DND-41 (cell line): ENCODE data around the gene PDZRN4.

ENCODE experiments used
- ATAC-seq: fragments of 200-7000 bp; cut with Tn5 transposase; 3 replicates; pipeline ENCODE4 v1.9.1; 2021; ENCODE audit warnings: low read depth; ENCODE audit not compliant: insufficient read depth
- DNase-seq: peaks from one replicate; pipeline ENCODE4 v3.0.0-alpha.2; 2020
- H2AFZ ChIP-seq: 2 replicates; pipeline ENCODE4 v1.6.0; 2012; ENCODE audit warnings: low read depth, low read length
- H3K27ac ChIP-seq: 2 replicates; pipeline ENCODE4 v1.5.1; 2012; ENCODE audit warnings: low read length, inconsistent platforms
- H3K27me3 ChIP-seq: fragments of 200-600 bp; sonication (generic); 2 replicates; pipeline ENCODE4 v1.6.0; 2012; ENCODE audit warnings: low read length, mild to moderate bottlenecking, inconsistent platforms; ENCODE audit not compliant: insufficient read depth, poor library complexity
- H3K36me3 ChIP-seq: 2 replicates; pipeline ENCODE4 v1.5.1; 2012; ENCODE audit warnings: low read length, inconsistent platforms; ENCODE audit not compliant: insufficient read depth
- H3K4me1 ChIP-seq: 2 replicates; pipeline ENCODE4 v1.5.1; 2012; ENCODE audit warnings: mild to moderate bottlenecking, low read length; ENCODE audit not compliant: insufficient read depth
- H3K4me2 ChIP-seq: 2 replicates; pipeline ENCODE4 v1.6.0; 2012; ENCODE audit warnings: mild to moderate bottlenecking, moderate library complexity, low read length, inconsistent platforms; ENCODE audit not compliant: insufficient read depth
- H3K4me3 ChIP-seq, 2 experiments: fragments of 200-600 bp in 1 of 2; shearing (Covaris generic) in 1 of 2; 2 replicates each; pipeline ENCODE4 v1.5.1; 2012 to 2016; ENCODE audit warnings: inconsistent platforms in 2 of 2, low read length in 2 of 2, mild to moderate bottlenecking in 2 of 2, low read depth in 1 of 2, moderate library complexity in 1 of 2
- H3K79me2 ChIP-seq: 2 replicates; pipeline ENCODE4 v1.6.0; 2012; ENCODE audit warnings: low read length, inconsistent platforms; ENCODE audit not compliant: insufficient read depth
- H3K9ac ChIP-seq: 2 replicates; pipeline ENCODE4 v1.6.0; 2012; ENCODE audit warnings: low read depth, mild to moderate bottlenecking, inconsistent platforms, low read length, moderate library complexity
- H3K9me3 ChIP-seq: 2 replicates; pipeline ENCODE4 v1.5.1; 2012; ENCODE audit warnings: low read length, moderate library complexity, mild to moderate bottlenecking, inconsistent platforms; ENCODE audit not compliant: insufficient read depth, severe bottlenecking
- H4K20me1 ChIP-seq: 2 replicates; pipeline ENCODE4 v1.6.0; 2012; ENCODE audit warnings: low read length; ENCODE audit not compliant: insufficient read depth
- CTCF ChIP-seq: IDR thresholded peaks from 2 replicates; pipeline ENCODE4 v1.5.1; 2012; ENCODE audit warnings: borderline replicate concordance, low read length, moderate library complexity, mild to moderate bottlenecking; ENCODE audit not compliant: poor library complexity, severe bottlenecking; ENCODE audit errors: extremely low read depth
- EZH2 ChIP-seq: IDR thresholded peaks from 3 replicates; pipeline ENCODE4 v1.6.1; 2012; ENCODE audit warnings: borderline replicate concordance, low read depth, mild to moderate bottlenecking, moderate library complexity, low read length, inconsistent platforms; ENCODE audit not compliant: severe bottlenecking

The PDZRN4 gene

DNA sequence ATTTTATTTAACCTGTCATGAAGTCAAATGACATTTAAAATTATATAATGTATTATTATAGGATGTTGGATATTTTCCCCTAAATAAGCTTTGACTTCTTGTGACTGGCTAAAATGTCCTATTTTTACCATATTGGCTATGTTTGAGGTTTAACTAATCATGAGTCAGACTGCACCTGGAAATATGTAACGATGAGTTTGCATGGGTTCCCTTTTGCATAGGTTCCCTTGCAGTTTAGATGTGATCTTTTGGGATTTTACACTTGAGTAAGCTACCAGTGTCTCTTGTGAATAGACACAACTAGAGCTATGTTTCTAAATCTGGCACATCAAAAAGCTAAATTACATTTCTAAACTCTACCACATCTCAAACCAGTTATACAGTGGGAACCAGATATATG, 5.2 kb downstream of the PDZRN4 start:
- Histone ChIP-seq H3K27ac (no peak overlapping the region), H2AFZ (no peak overlapping the region), H3K4me1 (no peaks in the 10 kb centered on the region), H3K9me3 (no peaks in the 10 kb centered on the region), H3K27me3 (no peaks in the 10 kb centered on the region), H3K4me2 (no peak overlapping the region), H3K36me3 (no peaks in the 10 kb centered on the region), H3K9ac (no peak overlapping the region), H3K79me2 (no peaks in the 10 kb centered on the region), H3K4me3 (no peak overlapping the region), H4K20me1 (no peaks in the 10 kb centered on the region)
- TF ChIP-seq CTCF, result no peak
- no peak for TF ChIP-seq EZH2
- DNase-seq, result no peak
- no peak for ATAC-seq

- H3K27ac ChIP-seq, result no peak overlapping the region
- no peak for TF ChIP-seq CTCF
- TF ChIP-seq EZH2, result no peak
- no peak overlapping the region for H2AFZ ChIP-seq
- no peaks in the 10 kb centered on the region for H3K79me2 ChIP-seq
- no peak overlapping the region for H3K4me3 ChIP-seq
- H4K20me1 ChIP-seq, result no peaks in the 10 kb centered on the region
- no peaks in the 10 kb centered on the region for H3K4me1 ChIP-seq
- no peaks in the 10 kb centered on the region for H3K36me3 ChIP-seq
- no peak overlapping the region for H3K4me2 ChIP-seq
- no peaks in the 10 kb centered on the region for H3K9me3 ChIP-seq
- H3K27me3 ChIP-seq, result no peaks in the 10 kb centered on the region
- no peak overlapping the region for H3K9ac ChIP-seq
- no peak for DNase-seq
- no peak for ATAC-seq
Observed at GRCh38 chr12:41202051-41202450, 13.9 kb downstream of the PDZRN4 start.

DNA sequence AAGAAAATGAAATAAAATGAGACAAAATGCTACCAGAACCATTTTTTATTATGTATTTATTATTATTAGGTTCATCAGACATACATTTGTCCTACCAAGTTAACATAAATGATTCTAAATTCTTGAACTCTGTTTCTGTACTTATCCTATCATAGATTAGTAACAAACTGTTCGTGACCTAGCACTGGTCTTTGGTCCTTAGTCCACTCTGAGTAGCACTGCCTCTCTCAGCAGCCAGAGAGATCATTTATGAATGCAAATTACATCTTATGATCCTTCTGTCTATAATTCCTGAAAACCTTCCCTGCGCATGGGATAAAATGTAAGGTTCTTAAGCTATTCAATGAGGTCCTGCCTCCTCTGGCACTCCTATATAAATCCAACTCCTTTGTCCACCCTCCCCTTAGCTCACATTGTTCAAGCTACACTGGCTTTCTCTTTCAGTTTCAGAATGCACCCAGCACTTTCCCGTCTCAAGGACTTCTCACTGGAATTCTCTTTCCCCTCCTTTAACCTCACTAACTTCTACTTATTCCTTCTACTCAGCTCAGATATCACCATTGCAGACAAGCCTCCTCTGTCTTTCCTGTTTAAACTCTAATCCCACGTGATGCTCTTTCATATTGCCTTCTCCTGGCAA, 17.1 kb downstream of the PDZRN4 start:
- H3K27me3 ChIP-seq, result no peaks in the 10 kb centered on the region
- H3K4me1 ChIP-seq, result no peaks in the 10 kb centered on the region
- H3K79me2 ChIP-seq, result no peaks in the 10 kb centered on the region
- no peak overlapping the region for H3K27ac ChIP-seq
- no peak overlapping the region for H3K4me3 ChIP-seq
- no peak overlapping the region for H2AFZ ChIP-seq
- no peak overlapping the region for H3K4me2 ChIP-seq
- no peak overlapping the region for H3K9ac ChIP-seq
- no peaks in the 10 kb centered on the region for H4K20me1 ChIP-seq
- no peak for DNase-seq
- no peaks in the 10 kb centered on the region for H3K36me3 ChIP-seq
- TF ChIP-seq EZH2 (no peak), CTCF (no peak)
- no peak for ATAC-seq
- H3K9me3 ChIP-seq, result no peaks in the 10 kb centered on the region

GRCh38 chr12:41206298-41206697, 18.2 kb downstream of the PDZRN4 start:
- Histone ChIP-seq H3K27ac (no peak overlapping the region), H2AFZ (no peak overlapping the region), H3K4me1 (no peaks in the 10 kb centered on the region), H3K9ac (no peak overlapping the region), H3K9me3 (no peaks in the 10 kb centered on the region), H4K20me1 (no peaks in the 10 kb centered on the region), H3K79me2 (no peaks in the 10 kb centered on the region), H3K36me3 (no peaks in the 10 kb centered on the region), H3K27me3 (no peaks in the 10 kb centered on the region), H3K4me3 (no peak overlapping the region), H3K4me2 (no peak overlapping the region)
- ATAC-seq, result no peak
- TF ChIP-seq CTCF (no peak), EZH2 (no peak)
- no peak for DNase-seq
